GM19099 (cell line): Measurements from ENCODE around the gene RUNX1.

Source experiments
- POLR2A ChIP-seq: IDR thresholded peaks from 3 replicates; pipeline ENCODE4 v1.6.1; 2011; ENCODE audit warnings: low read depth; ENCODE audit not compliant: insufficient read length; ENCODE audit errors: extremely low read depth

The RUNX1 gene

DNA sequence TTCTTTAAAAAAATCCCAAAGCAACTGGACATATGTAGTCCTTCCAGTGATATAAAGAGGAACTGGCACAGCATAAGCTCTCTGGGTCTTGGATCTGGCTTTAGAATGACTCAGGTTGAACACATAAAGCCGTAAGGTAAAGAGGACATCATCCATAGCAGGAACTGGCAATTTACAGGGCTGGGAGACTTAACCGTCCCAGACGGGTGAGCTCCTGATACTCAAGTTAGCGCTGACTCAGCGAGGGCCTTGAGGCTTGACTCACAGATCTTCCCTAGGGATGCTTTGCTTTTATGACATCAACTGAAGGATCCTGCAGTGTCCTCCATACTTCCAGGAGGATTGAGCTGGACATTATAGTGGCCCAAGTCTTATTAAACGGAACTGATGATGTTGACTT, 226.2 kb downstream of the RUNX1 start:
- TF ChIP-seq POLR2A: no peak

GRCh38 chr21:34822168-34822567, 226.9 kb downstream of the RUNX1 start:
- no peak for TF ChIP-seq POLR2A

DNA sequence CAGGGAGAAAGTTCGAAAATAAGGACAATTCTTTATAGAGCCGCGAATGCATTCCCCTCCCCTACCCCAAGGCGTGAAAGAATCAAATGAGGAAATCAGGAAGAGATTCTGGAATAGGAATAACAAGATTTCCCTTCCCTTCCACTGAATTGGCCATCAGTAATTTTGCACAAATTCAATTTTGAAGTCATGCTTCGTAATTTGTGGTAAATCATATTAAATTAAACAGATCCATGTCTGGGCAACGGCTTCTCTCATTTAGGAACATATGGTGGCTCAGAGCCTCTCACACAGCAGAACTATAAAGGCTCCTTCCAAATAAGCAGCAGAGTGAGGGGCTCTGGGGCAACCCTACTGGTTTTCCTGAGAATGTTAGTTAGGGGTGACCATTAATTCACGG, 227.4 kb downstream of the RUNX1 start:
- no peak for TF ChIP-seq POLR2A

GRCh38 chr21:34820051-34820450, 229.1 kb downstream of the RUNX1 start:
- no peak for TF ChIP-seq POLR2A

DNA sequence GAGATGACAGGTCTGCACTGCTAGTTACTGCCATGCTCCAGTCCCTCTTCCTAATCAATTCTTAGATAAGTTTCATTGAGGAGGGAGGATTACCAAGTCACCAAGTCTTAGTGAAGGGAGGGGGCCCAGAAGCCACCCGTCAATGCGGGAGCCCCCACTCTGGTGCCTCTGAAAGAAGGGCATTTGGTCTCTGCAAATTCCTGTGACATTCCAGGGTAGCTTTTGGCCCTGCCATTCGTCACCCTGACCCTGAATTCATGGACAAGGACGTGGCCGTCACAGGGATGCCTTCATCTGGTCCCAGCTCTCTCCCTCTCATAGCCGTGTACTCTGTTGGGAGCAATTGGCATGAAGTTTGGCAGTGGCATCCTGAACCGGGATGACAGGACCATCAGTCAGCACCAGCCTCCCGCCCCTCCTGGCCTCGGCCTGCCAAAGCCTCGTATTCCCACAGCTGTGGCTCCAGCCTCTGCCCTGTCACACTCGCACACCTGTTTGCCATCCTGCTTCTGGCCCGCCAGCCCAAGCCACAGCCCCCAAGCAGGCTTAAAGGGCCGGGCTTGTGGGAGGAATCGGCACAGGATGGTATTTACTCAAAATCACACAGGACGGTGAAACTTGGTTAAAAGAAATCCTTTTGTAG, 229.6 kb downstream of the RUNX1 start:
- TF ChIP-seq POLR2A: no peak

DNA sequence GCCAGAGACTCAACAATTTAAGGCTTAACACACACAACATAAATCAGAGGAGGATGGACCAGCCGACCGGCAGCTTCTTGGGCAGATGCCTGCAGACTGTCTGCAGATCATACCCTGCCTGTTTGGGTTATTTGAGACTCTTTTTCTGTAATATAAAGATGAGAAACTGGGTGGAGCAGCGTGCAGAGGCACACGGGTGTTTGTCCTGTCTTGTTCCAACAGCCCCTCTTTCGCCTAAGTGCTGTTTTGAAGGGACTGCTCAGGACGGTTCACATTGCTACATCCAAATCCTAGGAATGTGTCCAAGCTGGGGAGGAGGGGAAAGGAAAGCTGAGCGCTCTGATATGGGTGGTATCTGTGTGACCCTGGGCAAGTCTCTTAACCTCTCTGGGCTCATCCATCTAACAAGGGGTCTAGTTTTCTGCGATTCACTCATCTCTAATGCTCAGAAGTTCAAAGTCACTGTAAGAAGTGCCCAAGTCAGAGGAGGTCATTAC, 230.4 kb downstream of the RUNX1 start:
- TF ChIP-seq POLR2A: no peak

DNA sequence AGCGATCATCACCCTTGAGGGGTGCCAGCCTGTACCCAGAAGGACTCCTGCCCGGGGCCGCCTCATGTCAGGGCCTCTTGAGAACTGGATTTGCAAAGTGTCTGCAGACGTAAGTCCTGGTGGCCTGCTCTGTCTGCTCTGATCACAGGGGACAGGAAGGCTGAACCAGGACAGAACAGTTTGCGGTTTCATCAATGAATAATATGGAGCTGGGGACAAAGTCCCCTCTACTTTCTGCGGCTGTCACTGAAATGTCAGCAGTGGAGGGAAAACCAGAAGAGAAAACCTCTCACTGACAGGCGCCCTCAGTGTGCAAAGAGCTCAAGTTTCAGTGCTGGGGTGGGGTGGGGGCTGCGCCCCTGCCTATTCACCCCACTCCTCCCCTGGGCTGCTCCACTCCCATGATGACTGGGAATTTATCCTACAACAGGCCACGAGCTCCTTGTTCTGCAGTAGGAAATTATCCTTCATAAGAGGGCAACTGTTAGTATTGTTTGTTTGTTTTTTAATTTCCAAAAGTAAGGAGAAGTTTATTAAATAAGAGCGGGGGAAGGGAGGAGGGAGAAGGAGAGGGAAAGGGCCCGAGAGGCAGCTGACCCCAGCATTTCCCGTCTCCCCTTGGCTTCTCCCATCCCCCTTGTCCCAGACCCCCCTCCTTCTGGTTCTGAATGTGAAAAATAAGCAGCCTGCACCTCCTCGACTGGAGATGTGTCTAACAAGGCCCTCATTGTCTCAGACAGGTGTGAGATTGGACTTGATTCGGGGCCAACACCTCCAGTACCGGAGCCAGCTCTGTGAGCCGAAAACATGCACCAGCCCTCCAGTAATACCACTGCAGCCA, 231.1 kb downstream of the RUNX1 start:
- TF ChIP-seq POLR2A: no peak

DNA sequence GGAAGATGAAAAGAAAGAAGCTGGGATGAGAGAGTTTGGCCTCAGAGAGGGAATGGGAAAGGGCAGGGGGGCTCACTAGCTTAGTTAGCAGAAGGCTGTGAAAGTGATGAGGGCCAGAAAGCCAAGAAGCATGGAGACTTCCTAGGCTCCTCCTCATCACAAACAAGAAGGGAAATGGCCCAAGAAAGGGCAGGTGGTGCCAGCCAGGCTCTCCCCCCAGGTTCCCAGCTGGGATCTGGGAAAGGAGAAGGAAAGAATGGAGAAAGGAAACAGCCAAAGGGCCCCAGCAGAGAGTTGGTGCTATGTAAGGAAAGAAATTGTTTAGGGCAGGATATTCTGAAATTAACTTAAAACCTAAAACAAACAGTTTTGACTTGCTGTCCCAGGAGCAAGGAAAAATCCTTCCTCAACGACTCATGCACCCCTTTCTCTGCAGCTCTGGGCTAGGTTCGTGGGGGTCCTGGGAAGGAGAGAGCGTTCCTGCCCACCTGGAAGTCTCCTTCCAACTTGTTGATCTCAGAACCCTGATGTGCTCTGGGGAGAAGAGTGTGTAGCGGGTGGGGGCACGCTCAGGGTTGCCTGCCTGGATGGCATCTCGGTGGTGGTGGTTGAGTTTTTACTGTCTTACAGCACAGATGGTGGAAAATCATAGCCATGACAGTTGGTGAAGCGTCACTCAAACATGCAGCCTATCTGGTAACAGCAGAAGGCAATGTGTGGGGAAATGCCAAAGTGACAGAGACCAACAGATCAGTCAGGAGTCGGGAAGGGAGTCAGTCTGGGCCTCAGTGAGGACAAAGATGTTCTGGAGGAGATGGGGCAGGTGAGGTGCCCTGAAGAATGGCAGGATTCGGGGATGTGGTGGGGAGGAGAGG, 233.0 kb downstream of the RUNX1 start:
- TF ChIP-seq POLR2A: no peak

- no peak for TF ChIP-seq POLR2A
Observed at GRCh38 chr21:34814529-34814951, 234.6 kb downstream of the RUNX1 start.

GRCh38 chr21:34813266-34813894, 235.7 kb downstream of the RUNX1 start:
- no peak for TF ChIP-seq POLR2A

- no peak for TF ChIP-seq POLR2A
Observed at GRCh38 chr21:34812504-34813265, 236.4 kb downstream of the RUNX1 start.

- TF ChIP-seq POLR2A: no peak
Observed at GRCh38 chr21:34811368-34811767, 237.7 kb downstream of the RUNX1 start.

DNA sequence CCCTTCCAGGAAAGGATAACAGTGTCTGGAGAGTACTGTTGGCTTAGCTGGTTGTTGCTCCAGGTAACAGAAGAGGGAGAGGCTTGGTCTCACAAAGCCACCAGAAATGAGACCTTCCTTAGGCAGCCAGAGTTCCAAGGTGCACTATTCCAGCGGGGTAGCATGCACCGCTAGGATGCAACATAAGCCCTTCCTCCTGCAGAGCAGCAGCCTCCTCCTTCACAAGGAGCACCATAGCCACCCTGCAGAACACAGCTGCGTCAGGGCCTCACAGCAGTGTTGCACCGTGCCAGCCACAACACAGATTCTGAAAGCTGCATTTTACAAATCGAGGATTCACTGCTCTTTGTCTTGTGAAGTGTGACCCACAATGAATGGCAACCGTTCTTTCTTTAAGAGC, 238.3 kb downstream of the RUNX1 start:
- no peak for TF ChIP-seq POLR2A

GRCh38 chr21:34809822-34810221, 239.3 kb downstream of the RUNX1 start:
- no peak for TF ChIP-seq POLR2A
